ENCODE measurements around the gene ADCK1. TPM values are rescaled to one million over a fixed set of nuclear protein-coding genes. Genes with fewer than 3 reads are reported as not detected.

ADCK1 gene
- total and polyA plus RNA-seq, 2 of the 13 experiments (the other 11 are each of a cell fraction or from before 2014, with no cell fraction given): 3.9 to 6.3 TPM

- no peak for TF ChIP-seq ZNF646 (CRISPR knock-in tag; IDR thresholded peaks at IDR 0.05)
- no peak for TF ChIP-seq NONO (IDR thresholded peaks at IDR 0.05)
- no peak for TF ChIP-seq NONO (CRISPR knock-in tag; conservative IDR thresholded peaks at IDR 0.05)
- no peak for TF ChIP-seq HIVEP1 (CRISPR knock-in tag; IDR thresholded peaks at IDR 0.05)
- TF ChIP-seq PRDM10 (CRISPR knock-in tag; IDR thresholded peaks at IDR 0.05; ENCODE audit: low read depth): no peak
- no peak for TF ChIP-seq ZBTB8A (CRISPR knock-in tag; IDR thresholded peaks at IDR 0.05; ENCODE audit: borderline replicate concordance, low read depth)
Measured at GRCh38 chr14:77950371-77951063, 150.6 kb downstream of the ADCK1 start (continued).

All from HepG2 (cell line).